Osteocyte (in vitro differentiated cells): ENCODE measurements around the gene DOCK2. TPM values are rescaled to one million over a fixed set of nuclear protein-coding genes. Genes with fewer than 3 reads are reported as not detected.
"Not testable (repeated sequence)": the region's sequence is repeated elsewhere in the genome, so short reads cannot be mapped to it uniquely, and the experiment has no call there.

Source experiments
- DNase-seq: peaks from one replicate; pipeline ENCODE4 v3.0.0; 2021; ENCODE audit warnings: mixed read lengths; ENCODE audit not compliant: unreplicated experiment; ENCODE audit errors: extremely low spot score
- H3K27ac Mint-ChIP-seq: one replicate; pipeline ENCODE4 v1.8.0; 2021; ENCODE audit warnings: mild to moderate bottlenecking, mixed read lengths; ENCODE audit not compliant: unreplicated experiment
- H3K27me3 Mint-ChIP-seq: one replicate; pipeline ENCODE4 v1.8.0; 2021; ENCODE audit warnings: mixed read lengths; ENCODE audit not compliant: unreplicated experiment
- H3K36me3 Mint-ChIP-seq: one replicate; pipeline ENCODE4 v1.8.0; 2021; ENCODE audit warnings: mixed read lengths; ENCODE audit not compliant: unreplicated experiment
- H3K4me1 Mint-ChIP-seq: one replicate; pipeline ENCODE4 v1.8.0; 2021; ENCODE audit warnings: mixed read lengths; ENCODE audit not compliant: unreplicated experiment
- H3K4me3 Mint-ChIP-seq: one replicate; pipeline ENCODE4 v1.8.0; 2021; ENCODE audit warnings: mild to moderate bottlenecking, moderate library complexity, mixed read lengths; ENCODE audit not compliant: unreplicated experiment
- H3K9me3 Mint-ChIP-seq: one replicate; pipeline ENCODE4 v1.8.0; 2021; ENCODE audit warnings: mixed read lengths; ENCODE audit not compliant: unreplicated experiment
- CTCF ChIP-seq: fragments of 200-600 bp; sonication (generic); IDR thresholded peaks from 2 replicates; pipeline ENCODE4 v1.5.0; 2021; ENCODE audit warnings: antibody characterized with exemption, mild to moderate bottlenecking, moderate library complexity
- total RNA-seq: library from RNA; stranded (reverse); gene quantifications from 2 replicates; pipeline ENCODE4 v1.2.1, GENCODE V29; 2021

DOCK2 gene
- total RNA-seq, 1 donor from 2014 or later: 11.6 TPM

- no peaks in the 10 kb centered on the region for H3K9me3 Mint-ChIP-seq
- peaks cover 8% of the 10 kb centered on the region for H3K4me1 Mint-ChIP-seq
- TF ChIP-seq CTCF: no peak
- DNase-seq: no peak
- no peak overlapping the region for H3K4me3 Mint-ChIP-seq
- H3K27me3 Mint-ChIP-seq: no peaks in the 10 kb centered on the region
- no peaks in the 10 kb centered on the region for H3K36me3 Mint-ChIP-seq
- H3K27ac Mint-ChIP-seq: no peak overlapping the region
Measured at GRCh38 chr5:169831331-169831730, 194.3 kb downstream of the DOCK2 start.

GRCh38 chr5:169832304-169832703, 195.2 kb downstream of the DOCK2 start:
- no peak overlapping the region for H3K27ac Mint-ChIP-seq
- no peak overlapping the region for H3K4me3 Mint-ChIP-seq
- no peaks in the 10 kb centered on the region for H3K9me3 Mint-ChIP-seq
- peaks cover 8% of the 10 kb centered on the region for H3K4me1 Mint-ChIP-seq
- H3K36me3 Mint-ChIP-seq: no peaks in the 10 kb centered on the region
- TF ChIP-seq CTCF: no peak
- H3K27me3 Mint-ChIP-seq: no peaks in the 10 kb centered on the region
- DNase-seq: no peak

- Mint-ChIP-seq H3K27ac (no peak overlapping the region), H3K9me3 (no peaks in the 10 kb centered on the region), H3K4me3 (no peak overlapping the region), H3K27me3 (no peaks in the 10 kb centered on the region), H3K4me1 (peaks cover 14% of the 10 kb centered on the region), H3K36me3 (no peaks in the 10 kb centered on the region)
- TF ChIP-seq CTCF: no peak
- DNase-seq: no peak
Measured at GRCh38 chr5:169832845-169833244, 195.8 kb downstream of the DOCK2 start.

- H3K9me3 Mint-ChIP-seq: not testable (repeated sequence)
Measured at GRCh38 chr5:169833681-169834292, 196.7 kb downstream of the DOCK2 start.

GRCh38 chr5:169834540-169834939, 197.5 kb downstream of the DOCK2 start:
- H3K4me3 Mint-ChIP-seq, H3K36me3 Mint-ChIP-seq, H3K27me3 Mint-ChIP-seq, H3K27ac Mint-ChIP-seq, DNase-seq, H3K9me3 Mint-ChIP-seq: not testable (repeated sequence)
- peaks cover 20% of the 10 kb centered on the region for H3K4me1 Mint-ChIP-seq

More at GRCh38 chr5:169833681-169834292, 196.7 kb downstream of the DOCK2 start:
- H3K27me3 Mint-ChIP-seq, H3K36me3 Mint-ChIP-seq, H3K27ac Mint-ChIP-seq, H3K4me3 Mint-ChIP-seq, DNase-seq: not testable (repeated sequence)
- peaks cover 20% of the 10 kb centered on the region for H3K4me1 Mint-ChIP-seq

- H3K36me3 Mint-ChIP-seq: no peaks in the 10 kb centered on the region
- no peak for TF ChIP-seq CTCF
- H3K27me3 Mint-ChIP-seq: no peaks in the 10 kb centered on the region
- H3K4me3 Mint-ChIP-seq: no peak overlapping the region
- no peaks in the 10 kb centered on the region for H3K9me3 Mint-ChIP-seq
- H3K4me1 Mint-ChIP-seq: peaks cover 20% of the 10 kb centered on the region
- DNase-seq: no peak
- H3K27ac Mint-ChIP-seq: no peak overlapping the region
Measured at GRCh38 chr5:169836835-169837536, 199.9 kb downstream of the DOCK2 start.
